GM19328 (cell line): ENCODE results near the gene RAPSN.

Experiments used
- ATAC-seq: cut with Tn5 transposase; IDR thresholded peaks from one replicate; pipeline ENCODE4 v1.9.1; 2021; ENCODE audit warnings: mild to moderate bottlenecking, moderate library complexity; ENCODE audit not compliant: unreplicated experiment

The RAPSN gene

GRCh38 chr11:47466701-47467250 is 17.8 kb upstream of the RAPSN start:
- no peak for ATAC-seq

DNA sequence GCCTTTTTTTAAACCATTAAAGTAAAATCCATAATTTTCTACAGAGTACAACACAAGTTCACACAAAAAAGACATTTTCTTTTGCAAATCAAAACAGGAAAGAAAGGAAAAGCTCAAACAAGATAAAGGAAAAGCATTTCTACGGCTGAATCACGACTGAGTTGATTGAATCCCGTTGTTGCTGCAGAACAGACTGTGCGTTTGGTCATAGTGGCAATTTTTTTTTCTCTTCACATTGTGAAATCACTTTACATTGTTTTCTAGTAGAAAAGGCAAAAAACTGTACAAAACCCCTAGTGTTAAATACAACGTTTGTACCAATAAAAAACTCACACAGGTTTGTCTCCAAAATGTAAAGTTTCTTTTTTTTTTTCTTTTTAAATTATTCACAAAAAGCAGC is 17.3 kb upstream of the RAPSN start:
- ATAC-seq, result no peak

GRCh38 chr11:47464483-47464882 is 15.5 kb upstream of the RAPSN start:
- ATAC-seq, result no peak

DNA sequence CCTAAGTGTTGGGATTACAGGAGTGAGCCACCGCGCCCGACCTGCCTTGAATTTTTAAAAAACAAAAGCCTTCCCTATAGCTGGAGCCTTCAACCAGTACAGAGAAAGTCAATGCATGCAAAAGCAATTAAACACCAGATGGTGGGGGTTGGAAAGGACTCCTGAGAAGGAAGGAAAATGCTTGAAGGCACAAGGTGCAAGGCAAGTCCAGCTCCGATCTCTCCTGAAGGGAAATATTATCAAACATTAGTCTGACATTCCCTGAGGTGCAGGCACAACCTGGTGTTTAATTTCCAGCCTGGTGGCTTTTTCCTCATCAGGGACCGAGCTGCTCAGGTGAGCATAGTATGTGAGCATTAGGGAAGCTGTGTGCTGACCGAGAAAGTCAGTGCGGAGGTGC is 12.9 kb upstream of the RAPSN start:
- ATAC-seq, result no peak

GRCh38 chr11:47460571-47461235 is 11.8 kb upstream of the RAPSN start:
- ATAC-seq, result no peak

DNA sequence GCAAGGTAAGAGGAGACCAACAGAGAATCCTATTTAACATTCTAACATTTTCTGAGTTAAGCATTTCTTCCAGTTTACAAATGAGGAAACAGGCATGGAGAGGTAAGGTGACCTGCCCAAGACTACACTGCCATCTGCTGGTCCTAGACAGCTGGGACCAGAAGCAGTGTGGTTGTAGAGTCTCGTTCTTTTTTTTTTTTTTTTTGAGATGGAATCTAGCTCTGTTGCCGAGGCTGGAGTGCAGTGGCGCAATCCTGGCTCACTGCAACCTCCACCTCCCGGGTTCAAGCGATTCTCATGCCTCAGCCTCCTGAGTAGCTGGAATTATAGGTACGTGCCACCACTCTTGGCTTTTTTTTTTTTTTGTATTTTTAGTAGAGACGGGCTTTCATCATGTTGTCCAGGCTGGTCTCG is 5.3 kb upstream of the RAPSN start:
- ATAC-seq, result peak; percentile 53

DNA sequence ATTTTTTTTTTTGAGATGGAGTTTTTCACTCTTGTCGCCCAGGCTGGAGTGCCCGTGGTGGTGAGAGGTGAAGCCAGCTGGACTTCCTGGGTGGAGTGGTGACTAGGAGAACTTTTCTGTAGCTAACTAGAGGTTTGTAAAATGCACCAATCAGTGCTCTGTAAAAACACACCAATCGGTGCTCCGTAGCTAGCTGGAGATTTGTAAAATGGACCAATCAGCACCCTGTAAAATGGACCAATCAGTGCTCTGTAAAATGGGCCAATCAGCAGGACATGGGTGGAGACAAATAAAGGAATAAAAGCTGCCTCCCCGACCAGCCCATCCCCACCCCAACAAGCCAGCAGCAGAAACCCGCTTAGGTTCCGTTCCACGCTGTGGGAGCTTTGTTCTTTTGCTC is 4.4 kb upstream of the RAPSN start:
- no peak for ATAC-seq

DNA sequence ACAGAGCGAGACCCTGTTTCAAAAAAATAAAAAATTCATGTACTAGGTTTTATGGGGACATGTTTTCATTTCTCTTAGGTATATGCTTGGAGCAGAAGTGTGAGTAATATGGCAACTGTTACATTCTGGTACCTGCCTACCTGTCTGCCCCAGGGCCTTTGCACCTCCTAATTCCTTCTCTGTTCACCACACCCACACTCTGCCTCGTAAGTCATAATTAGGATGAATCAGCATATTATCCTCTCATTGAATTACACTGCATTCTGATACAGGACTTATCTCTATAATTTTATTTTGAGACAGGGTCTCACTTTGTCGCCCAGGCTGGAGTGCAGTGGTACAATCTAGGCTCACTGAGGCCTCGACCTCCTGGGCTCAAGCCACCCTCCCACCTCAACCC is 3.1 kb upstream of the RAPSN start:
- no peak for ATAC-seq

- no peak for ATAC-seq
Measured at GRCh38 chr11:47451436-47451835, 2.5 kb upstream of the RAPSN start.

DNA sequence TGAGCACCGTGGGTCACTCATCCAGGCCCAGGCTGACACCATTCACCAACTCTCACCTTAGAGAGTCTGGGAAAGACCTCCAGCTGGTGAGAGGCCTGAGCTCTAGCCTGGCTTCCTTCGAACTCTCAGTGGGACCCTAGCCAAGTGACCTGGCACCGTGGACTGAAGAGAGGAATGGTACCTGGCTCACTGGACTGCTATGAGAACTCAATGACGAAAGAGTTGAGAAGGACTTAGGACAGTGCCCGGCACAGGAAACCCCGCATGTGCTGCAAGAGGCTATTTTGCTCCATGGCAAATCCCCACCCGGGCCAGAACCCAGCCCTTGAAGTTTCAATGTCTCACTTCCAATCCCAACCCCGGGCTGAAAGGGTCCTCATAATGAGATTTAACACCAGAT is 605 bp upstream of the RAPSN start:
- no peak for ATAC-seq

DNA sequence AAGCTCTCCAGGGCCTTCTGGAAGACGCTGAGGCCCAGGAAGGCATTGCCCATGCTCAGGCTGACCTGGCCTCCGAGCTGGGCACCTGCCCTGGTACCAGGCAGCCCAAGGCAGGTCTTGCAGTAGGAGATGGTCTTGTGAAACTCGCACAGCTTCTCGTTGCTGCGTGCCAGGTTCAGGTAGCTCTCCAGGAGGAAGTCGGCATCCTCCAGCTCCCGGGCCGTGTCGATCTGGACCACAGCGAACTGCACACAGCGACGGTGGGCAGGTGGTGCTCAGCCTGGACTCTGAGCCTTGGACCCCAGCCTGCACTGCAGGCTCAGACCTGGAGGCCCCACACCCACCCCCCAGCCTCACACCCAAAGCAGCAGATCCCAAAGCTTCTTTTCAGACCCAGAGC is 1.0 kb downstream of the RAPSN start:
- no peak for ATAC-seq

DNA sequence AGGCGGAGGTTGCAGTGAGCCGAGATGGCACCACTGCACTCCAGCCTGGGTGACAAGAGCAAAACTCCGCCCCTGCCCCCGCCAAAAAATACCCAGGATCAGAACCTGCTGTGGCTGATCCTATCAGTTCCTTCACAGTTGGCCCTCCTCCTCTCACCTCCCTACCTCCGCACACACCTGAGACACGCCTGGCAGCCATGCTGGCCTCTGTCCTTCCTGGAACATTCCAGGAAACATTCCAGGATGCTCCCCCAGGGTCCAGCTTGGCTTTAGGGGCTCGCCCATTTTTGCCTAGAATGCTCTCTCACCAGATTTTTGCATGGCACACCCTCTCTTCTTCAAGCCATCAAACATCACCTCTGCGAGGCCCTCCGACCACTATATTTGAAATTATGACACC is 2.1 kb downstream of the RAPSN start:
- no peak for ATAC-seq

GRCh38 chr11:47445840-47446239 is 3.1 kb downstream of the RAPSN start:
- ATAC-seq, result no peak

DNA sequence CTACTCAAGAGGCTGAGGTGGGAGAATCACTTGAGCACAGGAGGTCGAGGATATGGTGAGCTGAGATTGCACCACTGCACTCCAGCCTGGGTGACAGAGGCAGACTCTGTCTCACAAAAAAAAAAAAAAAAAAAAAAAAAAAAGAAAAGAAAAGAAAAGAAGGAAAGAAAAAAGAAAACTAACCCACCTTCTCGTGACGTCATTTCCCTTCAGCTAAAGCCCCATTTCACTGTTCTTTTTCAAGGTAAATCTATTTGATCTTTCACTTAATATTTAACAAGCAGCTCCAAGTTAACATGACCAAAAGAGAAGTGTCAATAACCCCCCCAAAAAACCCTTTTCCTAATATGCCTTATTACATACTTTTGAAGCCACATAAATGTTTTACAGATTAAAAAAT is 5.1 kb downstream of the RAPSN start:
- no peak for ATAC-seq

DNA sequence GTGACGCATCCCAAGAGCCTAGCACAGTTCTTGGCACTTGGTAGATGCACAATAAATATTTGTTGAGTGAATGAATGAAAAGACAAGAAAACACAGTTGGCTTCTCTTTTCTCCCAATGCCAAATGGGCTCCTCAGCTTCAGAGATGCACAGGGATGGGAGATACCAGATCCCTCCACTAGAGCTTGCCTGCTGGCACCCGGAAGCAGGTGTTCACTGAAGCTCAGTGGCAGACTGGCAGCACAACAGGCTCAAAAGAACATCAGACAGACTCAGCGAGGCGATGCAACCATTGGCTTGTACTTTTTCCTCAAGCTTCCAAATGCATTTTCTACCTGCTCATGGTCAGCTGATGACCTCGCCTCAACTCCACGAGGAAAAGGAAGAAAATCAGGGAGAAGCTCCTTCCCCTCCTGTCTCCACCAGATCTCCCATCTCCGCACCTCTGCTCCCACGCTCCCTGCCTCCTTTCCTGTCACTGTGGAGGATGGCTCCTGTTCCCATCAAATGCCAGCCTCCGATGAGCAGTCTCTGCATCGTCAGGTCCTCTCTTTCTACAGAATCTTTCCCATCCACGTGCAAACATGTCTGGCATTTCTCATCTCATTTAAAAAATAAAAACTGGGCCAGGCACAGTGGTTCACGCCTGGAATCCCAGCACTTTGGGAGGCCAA is 5.8 kb downstream of the RAPSN start:
- ATAC-seq, result no peak

DNA sequence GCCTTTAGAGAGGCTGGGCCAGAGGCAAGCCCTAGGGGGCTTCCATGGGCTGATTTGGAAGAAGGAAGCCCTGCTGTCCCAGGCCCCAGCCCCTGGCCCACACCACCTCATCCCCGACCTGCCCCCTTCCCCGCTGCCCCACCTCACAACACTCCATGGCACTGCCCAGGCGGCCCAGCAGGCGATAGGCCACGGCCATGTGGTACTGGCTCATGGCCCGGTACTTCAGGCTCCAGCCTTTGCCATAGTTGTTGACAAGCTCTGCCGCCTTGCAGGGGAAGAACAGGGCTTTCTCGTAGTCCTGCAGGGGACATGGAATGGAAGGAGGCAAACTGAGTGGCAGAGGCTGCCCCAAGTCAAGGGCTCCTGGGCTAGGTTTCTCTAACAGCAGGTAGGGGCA is 6.4 kb downstream of the RAPSN start:
- ATAC-seq, result no peak

- no peak for ATAC-seq
Measured at GRCh38 chr11:47441421-47441820, 7.5 kb downstream of the RAPSN start.

GRCh38 chr11:47440054-47440476 is 8.9 kb downstream of the RAPSN start:
- no peak for ATAC-seq

DNA sequence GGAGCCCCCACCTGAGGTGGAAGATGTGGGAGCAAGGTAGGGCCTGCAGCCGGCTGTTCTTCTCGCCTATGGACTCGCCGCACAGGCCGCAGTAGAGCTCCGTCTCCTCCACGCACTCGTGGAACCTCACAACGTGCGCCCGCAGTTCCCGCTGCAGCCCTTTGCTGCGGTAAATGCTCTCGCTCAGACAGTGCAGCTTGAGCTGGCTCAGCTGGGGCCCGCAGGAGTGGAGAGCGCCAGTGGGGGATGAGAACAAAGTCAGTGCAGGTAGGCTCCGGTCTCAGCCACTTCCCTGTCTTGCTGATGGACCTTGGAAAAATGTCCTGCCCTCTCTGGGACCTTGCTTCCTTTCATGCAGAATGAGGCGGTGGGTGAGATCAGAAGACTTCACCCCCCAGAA is 10.2 kb downstream of the RAPSN start:
- ATAC-seq, result no peak

- ATAC-seq, result no peak
Measured at GRCh38 chr11:47437746-47438418, 11.1 kb downstream of the RAPSN start.

DNA sequence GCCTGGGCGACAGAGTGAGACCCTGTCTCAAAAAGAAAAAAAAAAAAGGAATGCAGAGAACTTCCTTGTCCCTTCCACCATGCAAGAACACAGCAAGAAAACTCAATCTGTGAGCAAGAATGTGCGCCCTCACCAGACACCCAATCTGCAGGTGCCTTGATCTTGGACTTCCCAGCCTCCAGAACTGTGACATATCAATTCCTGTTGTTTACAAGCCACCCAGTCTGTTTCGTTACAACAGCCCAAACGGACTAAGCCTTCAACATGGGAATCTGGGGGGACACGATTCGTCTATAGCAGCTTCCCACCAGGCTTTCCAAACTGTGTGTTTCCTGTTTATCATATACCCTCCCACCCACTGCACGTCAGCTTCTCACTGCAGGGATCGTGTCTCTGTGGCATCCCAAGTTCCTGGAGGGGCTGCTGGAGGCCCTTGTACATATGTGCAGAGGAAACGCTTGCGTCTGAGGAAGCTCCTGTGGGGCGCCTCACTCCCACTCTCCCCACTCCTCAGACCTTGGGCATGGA is 11.7 kb downstream of the RAPSN start:
- ATAC-seq, result no peak

- ATAC-seq, result no peak
Measured at GRCh38 chr11:47436726-47437125, 12.2 kb downstream of the RAPSN start.
